ENCODE measurements around the gene TRAF6.
"Not testable (repeated sequence)": the region's sequence is repeated elsewhere in the genome, so short reads cannot be mapped to it uniquely, and the experiment has no call there.

TRAF6 gene

DNA sequence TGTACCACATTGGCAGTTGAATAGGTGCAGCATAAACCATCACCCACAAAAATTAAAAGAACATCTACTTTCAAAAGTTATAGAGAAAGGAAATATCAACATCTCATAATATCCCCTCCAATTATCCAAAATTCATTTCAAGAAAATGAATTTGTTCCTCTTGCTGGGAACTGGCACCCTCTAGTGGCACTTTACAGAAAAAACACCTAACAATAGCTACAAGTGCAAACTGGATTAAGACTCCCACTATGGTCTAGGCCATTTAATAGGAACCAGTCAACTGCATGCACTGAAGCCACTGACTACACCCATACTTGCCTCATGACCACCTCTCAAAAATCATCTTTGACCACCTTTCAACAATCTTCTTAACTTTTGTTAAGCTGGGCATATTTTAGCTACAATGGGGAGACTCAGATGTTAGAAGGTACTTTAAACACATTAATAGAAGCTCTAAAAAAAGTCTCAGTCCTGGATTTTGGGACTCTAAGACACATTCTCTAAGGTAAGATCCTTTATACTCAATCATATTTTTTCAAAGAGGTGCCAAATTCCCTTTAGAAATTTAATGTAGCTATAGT is 17.3 kb downstream of the TRAF6 start:
- DNase-seq, result peak; percentile 75

DNA sequence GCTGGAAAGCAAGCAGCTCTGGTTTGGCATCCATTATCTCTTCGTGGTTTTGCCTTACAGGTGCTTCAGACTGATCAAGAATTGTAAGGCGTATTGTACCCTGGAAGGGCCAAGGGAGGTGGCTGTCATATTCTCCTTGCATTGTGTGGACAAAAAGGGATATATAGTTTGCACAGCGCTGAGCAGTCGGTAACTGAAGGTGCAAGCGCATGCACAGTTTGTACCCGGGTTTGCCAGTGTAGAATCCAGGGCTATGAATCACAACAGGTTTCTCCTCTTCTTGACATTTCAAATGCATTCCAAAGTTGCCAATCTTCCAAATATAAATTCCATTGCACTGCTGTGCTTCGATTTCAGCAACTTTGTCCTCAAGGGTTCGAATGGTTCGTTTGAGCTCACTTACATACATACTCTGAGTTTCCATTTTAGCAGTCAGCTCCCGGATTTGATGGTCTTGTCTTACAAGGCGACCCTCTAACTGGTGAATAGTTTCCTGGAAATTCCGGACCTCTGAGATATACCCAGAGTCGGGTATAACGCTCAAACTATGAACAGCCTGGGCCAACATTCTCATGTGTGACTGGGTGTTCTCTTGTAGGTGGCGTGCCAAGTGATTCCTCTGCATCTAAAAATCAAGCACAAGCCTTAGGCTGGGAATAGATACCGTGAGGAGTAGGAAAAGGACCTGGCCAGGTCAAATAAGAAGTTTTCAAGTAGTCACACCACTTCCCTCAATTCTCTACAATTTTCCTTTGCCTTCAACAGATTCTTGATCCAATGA is 19.9 kb downstream of the TRAF6 start:
- peak; percentile 14 for DNase-seq

DNA sequence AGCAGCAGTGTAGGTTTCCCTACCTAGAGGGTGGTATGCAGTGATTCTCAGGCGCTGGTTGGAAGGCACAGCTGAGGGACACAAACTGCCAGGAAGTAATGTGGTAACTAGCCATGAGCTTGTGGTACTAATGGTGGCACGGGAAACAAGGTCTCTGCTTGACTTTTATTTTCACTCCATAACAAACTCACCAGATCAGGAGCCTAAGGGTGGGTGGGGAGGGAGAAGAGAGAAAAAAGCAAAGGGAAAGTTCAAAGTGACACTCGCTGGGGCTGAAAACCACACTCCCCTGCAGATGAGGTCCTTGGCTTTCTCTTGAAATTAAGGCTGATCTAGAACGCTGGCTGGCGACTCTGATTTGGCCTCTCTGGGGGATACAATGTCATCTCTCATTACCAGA is 22.0 kb downstream of the TRAF6 start:
- DNase-seq, result no peak

DNA sequence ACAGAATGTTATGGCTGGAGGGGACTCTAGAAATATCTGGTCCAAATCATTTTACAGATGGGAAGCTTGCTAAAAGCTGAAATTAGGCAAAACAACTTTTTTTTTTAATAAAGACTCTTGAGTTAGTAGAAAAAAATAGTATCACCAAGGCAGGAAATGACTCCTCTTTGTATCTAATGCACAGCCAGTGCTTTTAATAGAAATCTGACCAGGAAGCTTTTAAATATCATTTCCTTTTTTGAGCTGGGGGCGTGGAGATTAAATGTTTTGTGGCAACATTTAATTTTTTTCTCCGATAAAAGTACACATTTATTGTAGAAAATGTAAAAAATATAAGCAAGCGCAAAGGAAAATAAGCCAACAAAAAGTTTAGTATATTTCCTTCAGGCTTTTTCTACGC is 22.5 kb downstream of the TRAF6 start:
- DNase-seq, result no peak

DNA sequence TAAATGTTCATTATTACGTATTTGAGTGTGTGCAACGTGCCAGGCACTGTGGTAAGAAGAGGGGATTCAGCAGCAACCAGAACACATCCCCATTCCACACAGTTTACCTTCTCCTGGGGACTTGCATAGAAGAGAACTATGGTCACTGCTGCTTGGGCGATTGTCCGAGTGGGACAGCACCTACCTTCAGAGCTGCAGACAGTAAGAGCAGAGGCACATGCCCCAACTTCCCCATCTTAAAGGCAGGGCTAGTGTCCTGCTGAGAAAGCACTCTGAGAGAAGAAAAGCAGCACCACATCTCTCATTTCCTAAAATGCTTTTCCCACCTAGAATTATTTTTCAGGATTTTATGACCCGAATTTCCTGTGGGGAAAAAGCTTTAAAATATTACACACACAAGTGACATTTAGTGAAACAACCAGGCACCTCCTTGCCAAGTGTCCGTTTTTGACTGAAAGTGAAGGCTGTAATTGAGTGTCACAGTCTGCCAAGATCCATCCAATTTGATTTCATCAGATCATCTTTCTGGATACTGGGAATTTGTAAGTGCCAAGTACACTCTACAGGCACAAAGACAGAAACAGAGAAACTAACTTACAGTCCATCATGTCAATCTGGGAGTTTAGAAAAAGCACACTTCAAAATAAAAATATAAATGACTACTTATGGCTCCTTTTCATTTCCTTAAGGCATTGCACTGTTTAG is 24.6 kb downstream of the TRAF6 start:
- no peak for DNase-seq

DNA sequence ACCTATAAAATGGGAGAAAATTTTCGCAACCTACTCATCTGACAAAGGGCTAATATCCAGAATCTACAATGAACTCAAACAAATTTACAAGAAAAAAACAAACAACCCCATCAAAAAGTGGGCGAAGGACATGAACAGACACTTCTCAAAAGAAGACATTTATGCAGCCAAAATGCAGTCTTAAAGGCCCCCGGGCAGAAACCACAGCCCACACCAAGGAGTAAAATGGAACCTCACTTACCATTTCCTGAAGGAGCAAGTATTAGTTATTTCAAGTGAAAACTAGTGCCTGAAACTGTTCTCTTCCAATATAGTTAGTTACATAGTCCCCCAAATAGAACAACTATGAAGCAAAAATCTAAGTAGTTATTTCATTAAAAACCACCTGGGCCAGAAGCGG is 27.0 kb downstream of the TRAF6 start:
- DNase-seq, result not testable (repeated sequence)

DNA sequence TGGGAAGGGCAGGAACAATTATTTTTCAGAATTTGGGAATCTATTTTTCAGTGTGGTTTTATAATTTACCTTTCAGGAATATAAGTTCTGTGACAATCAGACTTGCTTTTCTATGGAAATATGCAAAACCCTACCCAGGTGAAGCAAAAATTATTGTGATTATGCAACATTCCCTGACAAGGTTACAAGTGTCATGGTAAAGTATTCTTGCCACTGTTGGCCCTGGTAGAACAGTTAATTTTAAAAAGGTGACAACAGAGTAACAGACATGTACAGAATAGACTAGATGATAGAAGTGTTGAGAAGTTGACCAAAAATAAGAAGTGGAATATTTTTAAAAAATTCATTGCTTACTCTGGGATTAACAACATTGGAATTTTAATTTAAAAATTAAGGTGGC is 29.2 kb downstream of the TRAF6 start:
- DNase-seq, result no peak

DNA sequence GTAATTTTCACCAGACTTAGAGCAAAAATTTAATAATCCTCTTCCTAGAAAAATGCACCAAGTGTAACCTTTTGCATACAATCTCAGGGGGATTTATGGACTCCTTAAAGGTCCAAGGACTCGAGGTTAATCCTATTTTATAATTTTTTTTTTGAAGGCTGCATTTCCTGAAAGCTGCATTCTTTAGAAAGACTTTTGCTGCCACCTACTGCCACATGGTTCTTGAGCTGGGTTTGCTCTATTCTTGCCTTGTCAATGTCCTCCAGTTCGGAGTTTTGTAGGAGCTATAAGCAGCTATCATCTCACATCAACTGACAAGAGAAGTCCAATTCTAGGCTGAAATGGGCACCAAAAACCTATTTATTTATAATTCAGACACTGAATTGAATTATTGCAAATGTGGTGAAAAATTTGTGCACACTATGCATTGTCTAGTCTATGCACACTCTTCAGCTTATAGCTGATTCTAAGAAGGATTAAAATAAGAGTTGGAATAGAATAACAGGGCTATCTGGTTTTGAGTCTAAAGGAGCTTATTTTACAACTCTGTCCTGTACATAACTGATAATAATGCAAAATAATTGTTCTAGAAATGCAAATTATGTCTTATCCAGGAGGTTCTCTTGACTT is 31.3 kb downstream of the TRAF6 start:
- DNase-seq, result peak; percentile 59

DNA sequence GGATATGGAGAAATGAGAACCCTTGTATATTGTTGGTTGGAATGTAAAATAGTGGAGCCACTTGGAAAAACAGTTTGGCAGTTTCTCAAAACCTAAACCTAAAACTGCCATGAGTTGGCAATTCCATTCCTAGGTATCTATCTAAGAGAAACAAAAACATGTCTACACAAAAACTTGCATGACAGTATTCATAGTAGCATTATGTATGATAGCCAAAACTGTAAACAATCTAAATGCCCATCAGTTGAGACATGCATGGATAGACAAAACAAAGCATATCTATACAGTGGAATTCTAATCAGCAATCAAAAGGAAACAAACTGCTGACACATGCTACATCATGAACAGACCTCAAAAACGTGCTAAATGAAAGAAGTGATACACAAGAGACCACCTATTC is 34.9 kb downstream of the TRAF6 start:
- DNase-seq, result no peak

DNA sequence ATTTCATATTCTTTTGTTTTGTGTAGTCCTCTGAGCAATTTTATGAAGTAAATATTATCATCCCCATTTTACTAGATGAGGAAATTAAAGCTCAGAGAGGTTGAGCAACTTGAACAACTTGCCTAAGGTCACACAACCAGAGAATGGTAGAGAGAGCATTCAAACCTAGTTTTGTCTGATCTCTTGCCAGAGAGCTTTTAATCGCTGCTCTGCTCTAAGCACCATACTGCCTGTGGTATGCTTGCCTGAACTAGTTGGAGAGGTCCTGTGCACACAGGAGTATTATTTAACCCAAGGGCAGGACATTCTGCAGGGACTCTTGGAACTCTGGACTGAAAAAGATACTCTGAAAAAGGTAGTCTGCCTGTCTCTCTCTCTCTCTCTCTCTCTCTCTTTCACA is 38.5 kb downstream of the TRAF6 start:
- DNase-seq, result no peak

DNA sequence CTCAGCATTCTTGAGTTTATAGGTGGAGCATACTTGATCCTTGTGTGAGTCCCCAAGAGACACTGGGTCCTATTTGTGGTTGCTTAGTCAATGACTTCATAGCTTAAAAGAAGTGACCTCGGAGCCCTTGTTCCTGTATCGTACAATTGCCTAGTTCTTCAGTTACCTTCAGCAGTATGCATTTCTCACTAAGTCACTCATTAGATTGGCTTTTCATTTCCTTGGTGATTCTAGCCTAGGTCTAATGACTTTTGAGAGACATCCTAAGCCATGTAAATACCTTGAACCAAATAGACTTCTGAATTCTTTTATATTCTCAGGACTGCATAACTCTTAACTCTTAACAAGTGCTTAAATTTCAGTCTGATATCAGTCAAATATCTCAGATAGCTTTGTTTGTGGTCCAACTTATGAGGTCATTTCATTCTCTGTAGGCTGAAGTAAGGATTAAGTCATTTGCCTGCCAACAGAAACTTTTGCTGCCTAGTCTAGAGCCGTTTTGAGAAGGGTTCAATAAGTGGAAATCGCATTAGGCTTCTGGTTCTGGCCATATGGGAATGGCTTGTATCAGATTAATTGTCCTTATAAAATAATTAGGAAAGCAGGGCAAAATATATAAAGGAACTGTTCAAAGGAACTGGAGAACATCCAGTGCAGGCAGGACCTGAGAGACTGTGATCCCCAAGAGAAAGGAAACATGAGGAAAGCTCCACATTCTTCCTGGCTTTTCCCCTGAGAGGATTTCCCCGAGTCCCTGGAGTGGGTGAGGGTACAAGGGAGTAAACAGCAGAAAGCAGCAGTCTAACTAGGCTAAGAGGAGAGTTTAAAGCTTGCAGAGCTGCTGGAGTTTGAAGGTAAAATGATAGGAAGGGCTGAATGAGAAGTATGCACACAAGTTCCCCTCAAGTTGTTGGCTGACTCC is 39.9 kb downstream of the TRAF6 start:
- DNase-seq, result no peak

DNA sequence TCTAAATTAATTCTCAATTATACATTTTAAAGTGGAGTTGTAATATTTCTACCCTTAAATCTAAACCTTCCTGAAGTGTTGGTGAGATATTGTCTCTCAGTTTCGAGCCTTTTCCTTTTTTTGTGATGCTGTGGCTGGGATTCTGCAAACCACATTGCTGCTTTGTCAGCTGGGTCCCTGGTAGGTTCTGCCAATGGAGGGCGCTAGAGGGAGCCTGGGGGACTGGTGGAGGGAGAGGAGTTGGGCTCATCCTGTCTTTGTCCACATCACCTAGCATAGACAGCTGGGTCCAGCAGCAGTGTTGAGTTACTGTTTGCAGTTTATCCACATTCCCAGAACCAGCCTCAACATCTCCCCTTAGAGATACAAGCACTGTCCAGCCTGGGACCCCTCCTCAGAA is 41.0 kb downstream of the TRAF6 start:
- DNase-seq, result no peak

DNA sequence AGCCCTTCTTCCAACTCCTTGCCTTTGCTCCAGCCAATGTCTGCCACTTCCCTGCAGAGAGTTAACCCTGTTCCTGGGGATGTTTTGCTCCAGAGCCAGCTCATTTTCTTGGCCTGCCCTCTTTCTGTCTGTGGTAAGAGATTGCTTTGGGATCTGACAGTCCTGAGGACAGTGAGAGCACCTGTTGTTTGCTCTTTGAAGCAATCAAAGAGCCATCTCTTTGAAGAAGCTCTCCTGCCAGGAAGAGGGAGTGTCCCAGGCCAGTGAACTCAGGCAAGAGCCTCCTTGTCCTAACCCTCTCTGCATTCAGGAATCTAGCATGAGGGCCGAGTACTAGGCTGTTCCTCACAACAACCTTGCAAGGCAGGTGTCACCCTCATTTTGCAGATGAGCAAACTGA is 42.2 kb downstream of the TRAF6 start:
- DNase-seq, result no peak

DNA sequence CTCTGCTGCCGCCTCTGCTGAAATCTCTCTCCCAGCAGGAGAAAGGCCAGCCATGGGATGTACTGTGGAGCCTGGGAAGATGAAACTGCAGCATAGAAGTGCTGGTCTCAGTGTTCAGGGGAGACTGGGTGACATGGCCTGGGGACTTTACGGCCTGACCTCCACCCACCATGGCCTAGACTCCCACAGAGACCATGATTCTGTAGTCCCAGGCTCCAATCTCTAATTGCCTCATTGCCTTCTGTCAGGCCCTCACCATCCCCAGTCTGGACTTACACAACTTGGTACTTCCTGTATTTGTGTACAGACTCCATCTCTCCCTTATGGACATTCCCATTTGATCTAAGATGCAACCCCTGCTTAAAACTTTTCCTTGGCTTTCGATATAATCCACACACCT is 43.1 kb downstream of the TRAF6 start:
- DNase-seq, result no peak

DNA sequence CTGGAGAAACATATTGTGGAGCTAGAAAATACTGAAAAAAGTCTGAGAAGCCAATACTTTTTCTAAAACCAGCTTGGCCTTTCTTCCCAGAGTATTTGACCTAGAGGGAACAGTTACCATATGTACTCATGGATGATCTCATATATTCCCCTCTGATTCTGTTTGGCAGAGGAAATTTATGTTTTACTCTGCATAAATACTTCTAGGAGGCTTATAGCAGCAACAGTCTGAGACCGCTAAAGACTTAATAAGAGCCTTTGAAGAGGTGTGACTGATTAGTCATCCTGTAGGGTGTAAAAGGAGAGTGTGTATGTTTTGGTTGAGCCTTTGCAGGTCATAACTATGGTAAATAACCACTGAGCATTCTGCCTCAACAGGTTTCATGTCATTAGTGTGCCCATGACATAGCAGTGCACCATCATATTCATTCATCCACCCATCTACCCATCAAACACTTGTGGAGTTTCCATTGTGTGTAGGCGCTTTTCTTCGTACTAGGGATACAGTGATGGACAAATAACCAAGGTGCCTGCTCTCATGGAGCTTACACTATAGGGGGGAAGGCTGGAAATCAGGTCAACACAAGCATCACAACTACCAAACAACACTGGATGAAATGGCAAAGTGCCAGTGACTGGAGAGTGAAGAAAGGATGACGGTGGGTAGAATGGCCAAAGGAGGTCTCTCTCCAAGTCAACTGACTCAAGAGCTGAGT is 44.5 kb downstream of the TRAF6 start:
- DNase-seq, result no peak

DNA sequence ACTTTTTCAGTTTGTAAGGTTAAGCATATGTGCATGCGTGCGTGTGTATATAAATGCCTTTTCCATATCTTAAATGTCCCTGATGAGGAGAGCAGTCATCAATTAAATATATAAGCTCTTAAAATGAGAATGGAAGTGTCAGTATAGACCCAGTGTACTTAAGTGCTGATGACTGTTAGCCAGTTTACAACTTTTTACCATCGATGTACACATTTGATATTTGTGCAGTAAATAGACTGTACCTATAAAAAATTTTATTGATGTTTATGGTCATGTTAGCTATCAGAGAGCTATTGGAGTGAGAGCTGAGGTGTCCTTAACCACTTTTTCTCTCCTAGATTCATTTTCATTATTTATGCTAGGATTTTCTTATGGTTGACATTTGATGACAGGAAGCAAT is 45.4 kb downstream of the TRAF6 start:
- no peak for DNase-seq

DNA sequence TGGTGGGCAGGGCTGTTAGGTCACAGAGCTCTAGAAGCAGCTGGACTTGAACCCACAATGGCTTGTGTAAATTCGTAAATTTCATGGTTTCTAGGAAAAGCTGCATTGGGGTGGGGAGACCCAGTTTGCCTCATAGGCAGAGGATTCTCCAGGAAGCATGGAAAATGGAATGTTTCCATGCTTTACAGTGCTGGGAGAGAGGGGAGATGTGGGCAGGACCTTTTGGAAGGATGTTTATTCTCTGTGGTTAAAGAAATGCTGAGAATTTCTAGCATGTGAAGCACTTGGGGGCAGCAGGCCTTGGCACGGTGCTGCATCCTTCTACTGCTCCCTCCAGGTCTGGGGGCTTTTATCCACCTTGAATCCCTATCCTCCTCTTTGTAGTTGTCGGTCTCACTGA is 46.3 kb downstream of the TRAF6 start:
- no peak for DNase-seq

DNA sequence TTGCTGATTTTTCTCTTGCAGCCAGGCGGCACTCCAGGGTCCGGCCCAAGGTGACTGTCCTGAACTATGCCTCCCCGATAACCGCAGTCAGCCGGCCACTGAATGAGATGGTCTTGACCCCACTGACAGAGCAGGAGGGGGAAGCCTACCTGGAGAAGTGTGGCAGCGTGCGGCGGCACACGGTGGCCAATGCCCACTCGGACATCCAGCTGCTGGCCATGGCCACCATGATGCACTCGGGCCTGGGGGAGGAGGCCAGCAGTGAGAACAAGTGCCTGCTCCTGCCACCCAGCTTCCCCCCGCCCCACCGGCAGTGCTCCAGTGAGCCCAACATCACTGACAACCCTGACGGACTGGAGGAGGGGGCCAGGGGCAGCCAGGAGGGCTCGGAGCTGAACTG is 47.8 kb downstream of the TRAF6 start:
- DNase-seq, result no peak

DNA sequence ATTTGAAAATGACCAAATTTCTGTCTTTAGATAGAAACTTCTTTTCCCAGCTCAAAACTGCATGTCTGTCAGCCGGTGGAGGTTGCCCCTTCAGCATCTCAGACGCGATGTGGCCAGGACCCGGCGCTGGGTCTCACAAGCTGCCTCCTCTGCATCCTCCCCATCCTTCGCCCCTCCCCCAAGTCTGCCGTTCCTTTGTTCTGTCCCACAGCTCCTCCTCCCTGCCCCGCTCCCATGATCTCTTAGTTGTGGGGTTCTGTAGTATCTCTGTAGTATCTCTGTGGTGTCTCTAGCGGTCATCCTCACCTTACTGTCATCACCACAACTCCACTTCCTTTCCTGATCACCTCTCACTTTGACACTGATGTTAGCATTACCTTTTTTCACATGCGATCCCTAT is 49.9 kb downstream of the TRAF6 start:
- no peak for DNase-seq

DNA sequence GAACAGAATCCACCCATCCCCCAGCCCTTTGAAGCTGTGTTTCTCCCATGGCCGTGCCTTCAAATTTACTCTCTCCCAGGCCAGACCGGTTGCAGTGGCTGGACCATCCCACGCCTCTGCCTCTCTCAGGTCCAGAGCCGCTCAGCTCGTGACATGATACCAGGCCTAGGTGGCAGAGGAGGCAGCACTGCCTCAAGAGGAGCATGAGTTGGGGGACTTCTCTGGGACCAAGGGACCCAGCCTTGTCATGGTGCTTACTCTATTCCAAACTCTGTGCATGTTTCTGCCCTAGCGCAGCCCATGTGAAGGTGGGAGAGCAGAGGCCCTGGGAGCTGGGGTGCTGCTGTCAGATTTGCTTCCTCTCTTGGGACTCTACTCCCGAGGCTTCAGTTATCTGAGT is 51.0 kb downstream of the TRAF6 start:
- DNase-seq, result no peak

DNA sequence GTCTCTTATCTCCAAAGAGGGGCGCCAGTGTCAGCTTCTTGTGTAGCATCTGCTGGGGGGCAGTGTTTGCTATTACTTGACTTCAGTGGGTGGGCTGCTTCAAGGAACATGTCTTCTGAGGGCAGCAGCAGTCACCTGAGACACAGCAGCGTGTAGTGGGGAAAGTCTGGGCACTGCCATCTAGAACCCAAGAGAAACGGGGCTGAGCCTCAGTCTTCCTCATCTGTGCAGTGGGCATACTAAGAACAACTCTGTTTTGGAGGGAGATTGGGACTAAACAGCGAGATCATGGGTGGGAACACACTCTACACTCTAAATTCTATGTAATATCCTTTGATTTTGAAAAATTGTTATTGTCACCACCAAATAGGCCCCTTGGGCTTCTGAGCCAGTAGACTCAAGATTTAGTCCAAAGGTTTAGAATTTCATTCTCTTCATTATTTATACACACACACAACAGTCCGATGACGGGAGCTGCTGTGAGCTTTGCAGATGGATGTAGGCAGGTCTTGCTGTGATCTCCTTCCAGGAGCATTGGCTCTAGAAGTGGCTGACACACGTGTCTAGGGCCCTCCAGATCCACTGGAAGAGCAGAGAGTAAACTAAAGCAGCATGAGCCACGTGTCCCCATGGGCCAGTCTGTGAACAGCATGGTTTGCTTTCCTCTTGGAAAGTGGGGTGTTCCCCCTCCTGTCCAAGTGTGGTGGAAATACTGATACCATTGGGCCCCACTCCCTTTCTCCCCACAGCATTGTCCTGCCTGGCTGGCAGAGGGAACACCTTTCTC is 51.8 kb downstream of the TRAF6 start:
- DNase-seq, result no peak
